Bronchial epithelial cell (primary cell): ENCODE data around the gene TREX2. TPM values are rescaled to one million over a fixed set of nuclear protein-coding genes. Genes with fewer than 3 reads are reported as not detected.

ENCODE experiments used
- DNase-seq: peaks from one replicate; pipeline ENCODE4 v3.0.0-alpha.2; 2010; ENCODE audit warnings: low read depth
- FAIRE-seq: peaks from 2 replicates; lab custom pipeline; 2011; peaks lifted over from hg19 to GRCh38; lab: Jason Lieb, UNC
- H3K27me3 ChIP-seq: 2 replicates; pipeline ENCODE4 v1.5.1; 2011; ENCODE audit warnings: low read length; ENCODE audit not compliant: control insufficient read depth, insufficient read depth
- H3K36me3 ChIP-seq: 2 replicates; pipeline ENCODE4 v1.5.1; 2011; ENCODE audit warnings: low read length; ENCODE audit not compliant: control insufficient read depth, insufficient read depth
- H3K4me3 ChIP-seq: 2 replicates; pipeline ENCODE4 v1.5.1; 2011; ENCODE audit warnings: mild to moderate bottlenecking, low read depth, low read length, control low read depth
- total RNA-seq: library from RNA; depleted of rRNA; stranded (reverse); fragments of >200 nt; gene quantifications from 2 replicates; pipeline ENCODE4 v1.2.1, GENCODE V29; 2014
- TF ChIP-seq, protein P1 (sequence below): IDR thresholded peaks from 2 replicates; pipeline ENCODE4 v1.5.1; 2011; ENCODE audit warnings: mild to moderate bottlenecking, moderate library complexity, low read length, control low read depth, inconsistent platforms; ENCODE audit not compliant: insufficient read depth, severe bottlenecking

The TREX2 gene
- total RNA-seq, 1 donor from 2014 or later = 5.5 TPM

DNA sequence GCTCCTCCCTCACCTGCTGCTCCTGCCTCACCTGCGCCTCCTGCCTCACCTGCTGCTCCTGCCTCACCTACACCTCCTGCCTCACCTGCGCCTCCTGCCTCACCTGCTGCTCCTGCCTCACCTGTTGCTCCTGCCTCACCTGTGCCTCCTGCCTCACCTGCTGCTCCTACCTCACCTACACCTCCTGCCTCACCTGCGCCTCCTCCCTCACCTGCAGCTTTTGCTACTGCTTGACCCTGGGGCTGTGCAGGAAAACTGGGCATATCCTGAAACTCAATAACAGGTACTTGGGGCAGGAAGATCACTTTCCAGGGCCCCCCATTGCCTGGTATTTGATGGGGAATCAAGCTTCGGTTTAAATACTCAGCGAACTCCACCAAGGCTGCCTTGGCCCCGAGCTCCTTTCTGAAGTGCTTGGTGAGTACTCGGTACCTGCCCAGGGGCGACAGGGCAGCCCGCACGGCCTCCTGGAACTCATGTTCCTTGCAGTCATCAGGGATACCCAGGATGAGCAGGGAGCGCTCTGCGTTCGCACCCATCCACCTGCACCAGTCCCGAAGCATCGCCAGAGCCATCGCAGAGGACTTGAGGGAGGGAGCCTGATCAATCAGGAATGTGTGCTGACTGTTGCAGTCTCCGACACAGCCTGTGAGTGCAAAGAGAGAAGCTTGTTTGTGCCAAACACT is 47.4 kb downstream of the TREX2 start:
- H3K4me3 ChIP-seq = no peak overlapping the region
- TF ChIP-seq, protein P1, sequence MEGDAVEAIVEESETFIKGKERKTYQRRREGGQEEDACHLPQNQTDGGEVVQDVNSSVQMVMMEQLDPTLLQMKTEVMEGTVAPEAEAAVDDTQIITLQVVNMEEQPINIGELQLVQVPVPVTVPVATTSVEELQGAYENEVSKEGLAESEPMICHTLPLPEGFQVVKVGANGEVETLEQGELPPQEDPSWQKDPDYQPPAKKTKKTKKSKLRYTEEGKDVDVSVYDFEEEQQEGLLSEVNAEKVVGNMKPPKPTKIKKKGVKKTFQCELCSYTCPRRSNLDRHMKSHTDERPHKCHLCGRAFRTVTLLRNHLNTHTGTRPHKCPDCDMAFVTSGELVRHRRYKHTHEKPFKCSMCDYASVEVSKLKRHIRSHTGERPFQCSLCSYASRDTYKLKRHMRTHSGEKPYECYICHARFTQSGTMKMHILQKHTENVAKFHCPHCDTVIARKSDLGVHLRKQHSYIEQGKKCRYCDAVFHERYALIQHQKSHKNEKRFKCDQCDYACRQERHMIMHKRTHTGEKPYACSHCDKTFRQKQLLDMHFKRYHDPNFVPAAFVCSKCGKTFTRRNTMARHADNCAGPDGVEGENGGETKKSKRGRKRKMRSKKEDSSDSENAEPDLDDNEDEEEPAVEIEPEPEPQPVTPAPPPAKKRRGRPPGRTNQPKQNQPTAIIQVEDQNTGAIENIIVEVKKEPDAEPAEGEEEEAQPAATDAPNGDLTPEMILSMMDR = no peak
- DNase-seq (no peak), FAIRE-seq (no peak)
- H3K36me3 ChIP-seq = no peaks in the 10 kb centered on the region
- H3K27me3 ChIP-seq = no peaks in the 10 kb centered on the region

DNA sequence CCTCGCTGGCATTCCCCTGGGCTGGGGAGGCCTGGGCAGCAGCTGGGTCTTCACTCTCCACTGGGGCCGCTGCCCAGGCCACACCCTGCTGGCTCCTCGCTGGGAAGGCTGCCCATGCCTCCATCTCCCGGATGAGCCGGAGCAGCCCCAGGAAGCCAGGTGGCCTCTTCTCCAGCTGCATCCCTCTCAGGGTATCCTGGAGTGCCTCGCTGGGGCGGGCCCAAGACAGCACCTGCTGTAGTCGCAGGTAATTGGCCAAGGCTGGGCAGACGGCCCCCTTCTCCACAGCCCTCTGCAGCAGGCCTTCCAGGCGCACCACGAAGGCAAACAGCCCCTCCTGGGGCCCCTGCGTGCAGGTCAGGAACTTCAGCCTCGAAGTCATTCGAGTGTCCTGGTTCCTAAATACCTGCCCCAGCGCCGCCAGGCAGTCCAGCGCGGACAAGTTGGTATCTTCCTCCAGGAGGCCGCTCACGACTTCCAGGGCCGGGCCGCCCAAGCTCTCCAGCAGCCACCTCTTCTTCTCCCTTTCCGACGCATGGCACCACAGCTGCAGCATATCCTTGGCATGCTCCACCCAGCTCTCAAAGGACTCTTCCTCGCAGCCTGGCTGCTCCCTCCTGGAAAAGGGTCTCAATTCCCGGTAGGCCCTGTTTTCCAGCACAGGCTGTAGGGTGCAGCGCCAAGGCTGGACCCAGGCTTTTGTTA is 48.4 kb downstream of the TREX2 start:
- TF ChIP-seq, protein P1 = no peak
- H3K4me3 ChIP-seq = no peak overlapping the region
- DNase-seq (no peak), FAIRE-seq (no peak)
- H3K36me3 ChIP-seq = no peaks in the 10 kb centered on the region
- no peaks in the 10 kb centered on the region for H3K27me3 ChIP-seq

DNA sequence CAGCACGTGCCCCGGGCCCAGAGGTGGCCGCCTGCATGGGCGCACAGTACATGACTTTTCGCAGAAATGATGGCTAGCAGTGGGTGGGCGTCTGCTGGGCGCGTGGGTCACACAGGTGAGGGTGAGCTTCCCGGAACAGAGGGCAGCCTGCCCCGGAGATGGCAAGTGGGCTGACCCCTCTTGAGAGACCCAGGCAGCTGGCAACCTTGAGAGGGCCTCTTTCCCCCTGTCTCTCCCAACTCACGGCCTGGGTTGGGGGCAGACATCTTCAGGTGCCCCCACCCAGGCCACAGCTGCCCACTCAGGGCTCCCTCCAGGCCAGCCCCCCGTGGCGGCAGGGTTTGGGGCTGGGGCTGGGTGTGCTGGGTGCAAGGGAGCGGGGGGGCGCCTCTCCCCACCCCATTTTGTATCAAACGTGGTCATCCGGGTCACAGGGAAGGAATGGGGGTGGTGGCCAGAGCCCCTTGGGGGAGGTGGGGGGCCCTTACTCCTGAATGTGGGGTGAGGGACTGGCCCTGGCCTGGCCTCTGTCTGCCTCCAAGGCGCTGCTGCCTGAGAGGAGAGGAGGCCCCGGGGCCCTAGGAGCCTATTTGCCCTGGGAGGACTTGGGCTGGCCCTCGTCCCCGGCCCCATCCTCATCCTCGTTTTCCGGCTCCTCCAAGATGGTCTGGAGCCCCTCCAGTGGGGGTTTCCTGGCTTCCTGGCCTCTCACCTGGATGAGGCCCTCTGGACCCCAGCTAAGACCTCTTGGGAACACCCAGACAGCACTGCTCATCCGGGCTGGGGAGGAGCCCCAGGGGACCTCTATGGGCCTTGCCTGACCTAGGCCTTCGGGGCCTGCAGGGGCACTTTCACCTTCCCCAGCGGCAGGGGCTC is 49.3 kb downstream of the TREX2 start:
- Histone ChIP-seq H3K36me3 (no peaks in the 10 kb centered on the region), H3K4me3 (no peak overlapping the region), H3K27me3 (no peaks in the 10 kb centered on the region)
- TF ChIP-seq, protein P1 = no peak
- FAIRE-seq = no peak
- DNase-seq = no peak

DNA sequence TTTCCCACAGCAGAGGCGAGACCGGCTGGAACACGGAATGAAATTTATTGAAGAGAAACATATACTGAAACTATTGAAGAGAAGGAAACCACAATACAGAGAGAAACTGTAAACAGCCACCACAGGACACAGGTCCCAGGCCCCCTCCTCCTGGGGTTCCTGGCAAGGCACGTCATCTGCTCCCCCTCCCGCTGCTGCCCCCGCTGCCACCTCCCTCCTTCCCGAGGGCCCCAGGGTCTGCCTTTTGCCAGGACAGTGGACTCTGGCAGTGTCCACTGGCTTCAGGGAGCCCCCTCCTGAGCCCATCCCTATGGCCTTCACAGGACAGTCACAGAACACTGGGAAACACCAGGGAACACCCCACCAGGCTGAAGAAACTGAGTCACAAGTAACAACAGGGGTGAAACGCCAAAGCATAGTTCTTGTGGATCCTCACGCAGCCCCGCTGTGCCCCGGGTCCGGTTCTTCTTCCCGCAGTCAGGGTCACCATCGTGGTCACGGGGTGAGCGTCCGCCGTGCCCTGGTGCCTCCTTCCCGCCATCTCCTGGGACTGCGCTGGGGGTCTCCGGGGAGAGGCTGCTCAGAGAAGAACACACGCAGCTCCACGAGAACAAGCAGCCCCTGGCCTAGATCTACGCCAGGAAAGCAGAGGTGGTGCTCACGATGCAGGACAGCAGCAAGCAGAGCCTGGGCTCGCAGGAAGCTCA is 50.1 kb downstream of the TREX2 start:
- no peak overlapping the region for H3K4me3 ChIP-seq
- FAIRE-seq = no peak
- no peaks in the 10 kb centered on the region for H3K27me3 ChIP-seq
- no peaks in the 10 kb centered on the region for H3K36me3 ChIP-seq
- DNase-seq = no peak
- TF ChIP-seq, protein P1 = no peak

DNA sequence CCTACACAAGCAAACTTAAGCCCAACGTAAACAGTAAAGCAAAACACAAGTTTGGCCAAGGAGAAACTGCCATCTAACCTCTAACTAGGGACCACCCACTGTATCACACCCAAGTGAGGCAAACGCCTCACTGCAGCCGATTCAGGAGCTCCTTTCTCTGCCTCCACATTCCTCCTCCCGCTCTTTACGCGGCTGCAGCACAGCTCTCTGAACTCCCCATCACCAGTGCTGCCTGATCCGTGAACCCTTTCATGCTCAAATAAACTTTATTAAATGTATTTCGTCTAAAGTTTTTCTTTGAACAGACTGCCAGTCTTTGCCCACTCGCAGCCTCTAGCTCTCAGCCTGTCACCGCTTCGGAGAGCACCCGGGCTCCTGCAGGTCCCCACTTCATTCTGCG is 51.2 kb downstream of the TREX2 start:
- TF ChIP-seq, protein P1 = no peak
- H3K27me3 ChIP-seq = no peaks in the 10 kb centered on the region
- no peaks in the 10 kb centered on the region for H3K36me3 ChIP-seq
- DNase-seq (no peak), FAIRE-seq (no peak)
- no peak overlapping the region for H3K4me3 ChIP-seq
